Duodenal mucosa (tissue), 2 donors: ENCODE measurements around the gene PDPR.
"Not testable (repeated sequence)": the region's sequence is repeated elsewhere in the genome, so short reads cannot be mapped to it uniquely, and the experiment has no call there.

ENCODE experiments used
- H3K27ac ChIP-seq: one replicate; pipeline ENCODE4 v1.7.0; 2013; ENCODE audit warnings: low read depth, low read length
- H3K27me3 ChIP-seq, 2 donors: one replicate each; pipeline ENCODE4 v1.7.0; 2013; ENCODE audit warnings: low read length in 2 of 2, control low read depth in 1 of 2; ENCODE audit not compliant: insufficient read depth in 2 of 2, control insufficient read depth in 1 of 2
- H3K36me3 ChIP-seq, 2 donors: one replicate each; pipeline ENCODE4 v1.7.0; 2013; ENCODE audit warnings: low read length in 2 of 2, control low read depth in 1 of 2; ENCODE audit not compliant: insufficient read depth in 2 of 2, control insufficient read depth in 1 of 2
- H3K4me1 ChIP-seq, 2 donors: one replicate each; pipeline ENCODE4 v1.7.0; 2013; ENCODE audit warnings: low read length in 2 of 2, control low read depth in 1 of 2; ENCODE audit not compliant: insufficient read depth in 2 of 2, control insufficient read depth in 1 of 2
- H3K4me3 ChIP-seq, 2 donors: one replicate each; pipeline ENCODE4 v1.7.0; 2013; ENCODE audit warnings: low read length in 2 of 2, low read depth in 1 of 2
- H3K9ac ChIP-seq, 2 donors: one replicate each; pipeline ENCODE4 v1.7.0; 2013; ENCODE audit warnings: low read length in 2 of 2, low read depth in 1 of 2
- H3K9me3 ChIP-seq, 2 donors: one replicate each; pipeline ENCODE4 v1.7.0; 2013; ENCODE audit warnings: low read length in 2 of 2, control low read depth in 1 of 2; ENCODE audit not compliant: control insufficient read depth in 1 of 2

The PDPR gene

GRCh38 chr16:70188608-70188915, 74.4 kb downstream of the PDPR start:
- not testable (repeated sequence) for H3K27me3 ChIP-seq, H3K36me3 ChIP-seq, H3K9ac ChIP-seq, H3K27ac ChIP-seq, H3K9me3 ChIP-seq, H3K4me3 ChIP-seq, H3K4me1 ChIP-seq

- H3K36me3 ChIP-seq, H3K4me3 ChIP-seq, H3K9me3 ChIP-seq, H3K9ac ChIP-seq, H3K4me1 ChIP-seq, H3K27ac ChIP-seq, H3K27me3 ChIP-seq: not testable (repeated sequence)
Observed at GRCh38 chr16:70190574-70190973, 76.4 kb downstream of the PDPR start.

GRCh38 chr16:70196683-70197300, 82.7 kb downstream of the PDPR start:
- not testable (repeated sequence) for H3K36me3 ChIP-seq, H3K4me3 ChIP-seq, H3K27ac ChIP-seq, H3K27me3 ChIP-seq, H3K9me3 ChIP-seq, H3K4me1 ChIP-seq, H3K9ac ChIP-seq

- H3K27ac ChIP-seq, H3K9ac ChIP-seq, H3K4me3 ChIP-seq, H3K27me3 ChIP-seq, H3K4me1 ChIP-seq, H3K36me3 ChIP-seq, H3K9me3 ChIP-seq: not testable (repeated sequence)
Observed at GRCh38 chr16:70197611-70198010, 83.5 kb downstream of the PDPR start.

GRCh38 chr16:70198230-70198629, 84.1 kb downstream of the PDPR start:
- not testable (repeated sequence) for H3K4me3 ChIP-seq, H3K36me3 ChIP-seq, H3K9me3 ChIP-seq, H3K4me1 ChIP-seq, H3K27me3 ChIP-seq, H3K27ac ChIP-seq, H3K9ac ChIP-seq

- H3K4me3 ChIP-seq, H3K9ac ChIP-seq, H3K27ac ChIP-seq, H3K4me1 ChIP-seq, H3K36me3 ChIP-seq, H3K9me3 ChIP-seq, H3K27me3 ChIP-seq: not testable (repeated sequence)
Observed at GRCh38 chr16:70198666-70199065, 84.5 kb downstream of the PDPR start.

GRCh38 chr16:70199170-70199569, 85.0 kb downstream of the PDPR start:
- not testable (repeated sequence) for H3K9ac ChIP-seq, H3K36me3 ChIP-seq, H3K27me3 ChIP-seq, H3K4me1 ChIP-seq, H3K9me3 ChIP-seq, H3K4me3 ChIP-seq, H3K27ac ChIP-seq

GRCh38 chr16:70200063-70200462, 85.9 kb downstream of the PDPR start:
- not testable (repeated sequence) for H3K9ac ChIP-seq, H3K9me3 ChIP-seq, H3K27ac ChIP-seq

GRCh38 chr16:70203508-70203907, 89.4 kb downstream of the PDPR start:
- H3K36me3 ChIP-seq, H3K27me3 ChIP-seq, H3K9ac ChIP-seq, H3K4me1 ChIP-seq, H3K4me3 ChIP-seq, H3K27ac ChIP-seq, H3K9me3 ChIP-seq: not testable (repeated sequence)

More at GRCh38 chr16:70200063-70200462, 85.9 kb downstream of the PDPR start:
- H3K4me3 ChIP-seq, H3K27me3 ChIP-seq, H3K36me3 ChIP-seq, H3K4me1 ChIP-seq: not testable (repeated sequence)

GRCh38 chr16:70204010-70204409, 89.9 kb downstream of the PDPR start:
- H3K27me3 ChIP-seq, H3K27ac ChIP-seq, H3K4me1 ChIP-seq, H3K36me3 ChIP-seq, H3K9ac ChIP-seq, H3K4me3 ChIP-seq, H3K9me3 ChIP-seq: not testable (repeated sequence)

- not testable (repeated sequence) for H3K4me3 ChIP-seq, H3K9me3 ChIP-seq, H3K4me1 ChIP-seq, H3K9ac ChIP-seq, H3K27me3 ChIP-seq, H3K27ac ChIP-seq, H3K36me3 ChIP-seq
Observed at GRCh38 chr16:70204668-70205405, 90.7 kb downstream of the PDPR start.
